Aorta (tissue), 5 donors: ENCODE measurements around the gene SP3. TPM values are rescaled to one million over a fixed set of nuclear protein-coding genes. Genes with fewer than 3 reads are reported as not detected.

ENCODE experiments used
- ATAC-seq: fragments of 200-7000 bp; cut with Tn5 transposase; one replicate; pipeline ENCODE4 v1.9.1; 2022; ENCODE audit warnings: moderate library complexity; ENCODE audit not compliant: low FRiP score
- DNase-seq, 2 donors: peaks; one replicate each; pipeline ENCODE4 v3.0.0-alpha.2; 2020
- H3K27ac ChIP-seq, 2 donors: one replicate each; pipeline ENCODE4 v1.5.1; 2013; ENCODE audit warnings: low read length in 2 of 2, mild to moderate bottlenecking in 2 of 2, moderate library complexity in 2 of 2, control low read depth in 1 of 2, inconsistent platforms in 1 of 2, low read depth in 1 of 2
- H3K27me3 ChIP-seq, 2 donors: one replicate each; pipeline ENCODE4 v1.6.1; 2013; ENCODE audit warnings: control low read depth in 1 of 2, low read length in 1 of 2, mild to moderate bottlenecking in 1 of 2, moderate library complexity in 1 of 2; ENCODE audit not compliant: insufficient read depth in 2 of 2, control insufficient read depth in 1 of 2
- H3K36me3 ChIP-seq, 2 donors: one replicate each; pipeline ENCODE4 v1.6.1; 2013; ENCODE audit warnings: control low read depth in 1 of 2, low read length in 1 of 2, mild to moderate bottlenecking in 1 of 2; ENCODE audit not compliant: insufficient read depth in 2 of 2, control insufficient read depth in 1 of 2
- H3K4me1 ChIP-seq, 2 donors: one replicate each; pipeline ENCODE4 v1.6.1; 2013; ENCODE audit warnings: low read length in 2 of 2, control low read depth in 1 of 2, mild to moderate bottlenecking in 1 of 2, moderate library complexity in 1 of 2; ENCODE audit not compliant: insufficient read depth in 2 of 2, control insufficient read depth in 1 of 2
- H3K4me3 ChIP-seq, 2 donors: one replicate each; pipeline ENCODE4 v1.5.1; 2013; ENCODE audit warnings: low read length in 2 of 2, control low read depth in 1 of 2, mild to moderate bottlenecking in 1 of 2
- H3K9me3 ChIP-seq: one replicate; pipeline ENCODE4 v1.6.1; 2013; ENCODE audit warnings: mild to moderate bottlenecking, low read length; ENCODE audit not compliant: control insufficient read depth
- WGBS, 2 donors: extraction: QIAGEN DNeasy Blood & Tissue Kit; methylation state at CpG; one replicate each; pipeline ENCODE4 v1.1.7; 2013; 5-methylcytosine and 5-hydroxymethylcytosine counted together
- intact Hi-C, 2 donors: fragments of 100-400 bp; cut with DNase I; formaldehyde crosslinking; loops; one replicate each; pipeline versions ENCODE4 v1.14.2 to v1.15.0; 2022
- polyA plus RNA-seq, 2 donors: library from polyadenylated mRNA; stranded (reverse); fragments of 200-250 nt; gene quantifications; one replicate each; pipeline ENCODE4 v1.2.3, GENCODE V29; 2013
- total RNA-seq, 2 donors: library from RNA; stranded (reverse); fragmentation: NEBNext Ultra II Directional; extraction: Animal tissue kit (Norgen Biotek cat#: 25700); gene quantifications; one replicate each; pipeline ENCODE4 v1.2.1, GENCODE V29; 2021
- donor health status: healthy with polysubstance abuse.
- donor health status: Bipolar disorder and iron deficiency.
- donor health status: DM: no; HTN: no; CAD: no.
- donor health status: DM: no; HTN: no; CAD: no.
- donor health status: DM: yes; HTN: yes; CAD: no.

Gene SP3
- total and polyA plus RNA-seq, 4 donors = 16.2 to 97.6 (median 52.2) TPM

GRCh38 chr2:173968551-173968950 is 3.4 kb upstream of the SP3 start:
- Histone ChIP-seq H3K36me3 (no peaks in the 10 kb centered on the region), H3K27me3 (no peaks in the 10 kb centered on the region), H3K27ac (no peak overlapping the region), H3K9me3 (no peaks in the 10 kb centered on the region), H3K4me3 (no peak overlapping the region), H3K4me1 (peaks cover 0 to 3% of the 10 kb centered on the region in 2 donors)
- WGBS, 2 donors = 71 to 76% methylated on average over 6 of the region's 6 CpGs
- DNase-seq (no peak), ATAC-seq (no peak)
- intact Hi-C loops = loop anchor here in 1 of 2 donors (5.0 kb wide), 1 partner anchor 116 kb away; no protein-coding TSS in a partner anchor

- DNase-seq (no peak), ATAC-seq (no peak)
- Histone ChIP-seq H3K9me3 (no peaks in the 10 kb centered on the region), H3K4me1 (peaks cover 0 to 3% of the 10 kb centered on the region in 2 donors), H3K27me3 (no peaks in the 10 kb centered on the region), H3K4me3 (peak overlapping the region; percentile 12 to 64), H3K36me3 (no peaks in the 10 kb centered on the region), H3K27ac (peak overlapping the region; percentile 62 to 69)
- 48 to 51% methylated on average over 8 of the region's 8 CpGs for WGBS, 2 donors
- intact Hi-C loops = loop anchor here (1.0 to 5.0 kb wide), 2 partner anchors 17 to 114 kb away; no protein-coding TSS in a partner anchor
Measured at GRCh38 chr2:173966274-173967098, 1.3 kb upstream of the SP3 start.

GRCh38 chr2:173964565-173965371 is 405 bp downstream of the SP3 start:
- H3K9me3 ChIP-seq = no peaks in the 10 kb centered on the region
- H3K4me1 ChIP-seq = no peaks in the 10 kb centered on the region
- H3K36me3 ChIP-seq = no peaks in the 10 kb centered on the region
- peak overlapping the region; percentile 100 for H3K4me3 ChIP-seq
- H3K27me3 ChIP-seq = no peaks in the 10 kb centered on the region
- peak; percentile 88 for ATAC-seq
- peak overlapping the region; percentile 98 to 99 for H3K27ac ChIP-seq
- intact Hi-C loops = loop anchor here in 1 of 2 donors (1.0 to 5.0 kb wide), 3 partner anchors 25 to 112 kb away; no protein-coding TSS in a partner anchor
- WGBS, 2 donors = 0 to 1% methylated on average over 53 to 75 of the region's 84 CpGs
- DNase-seq = peak; percentile 96

- Histone ChIP-seq H3K4me1 (no peaks in the 10 kb centered on the region), H3K27me3 (no peaks in the 10 kb centered on the region), H3K9me3 (no peaks in the 10 kb centered on the region), H3K36me3 (no peaks in the 10 kb centered on the region), H3K4me3 (peak overlapping the region; percentile 100), H3K27ac (peak overlapping the region; percentile 88 to 100)
- intact Hi-C loops = loop anchor here in 1 of 2 donors (1.0 kb wide), 1 partner anchor 75 kb away; no protein-coding TSS in a partner anchor
- ATAC-seq (peak; percentile 80), DNase-seq (peak; percentile 94 to 97)
- 1% methylated on average over 33 to 87 of the region's 87 CpGs for WGBS, 2 donors
Measured at GRCh38 chr2:173963817-173964564, 1.2 kb downstream of the SP3 start.

GRCh38 chr2:173963323-173963816 is 1.8 kb downstream of the SP3 start:
- Histone ChIP-seq H3K4me3 (peak overlapping the region; percentile 100), H3K9me3 (no peaks in the 10 kb centered on the region), H3K27ac (peak overlapping the region; percentile 88 to 100), H3K36me3 (no peaks in the 10 kb centered on the region), H3K4me1 (no peaks in the 10 kb centered on the region), H3K27me3 (no peaks in the 10 kb centered on the region)
- ATAC-seq = no peak
- intact Hi-C loops = no loop called here
- no peak for DNase-seq
- WGBS, 2 donors = 1% methylated on average over 39 to 44 of the region's 44 CpGs

GRCh38 chr2:173962583-173963110 is 2.5 kb downstream of the SP3 start:
- H3K9me3 ChIP-seq = no peaks in the 10 kb centered on the region
- H3K27ac ChIP-seq = peak overlapping the region in 1 of 2 donors; percentile 88
- intact Hi-C loops = no loop called here
- no peaks in the 10 kb centered on the region for H3K27me3 ChIP-seq
- no peaks in the 10 kb centered on the region for H3K4me1 ChIP-seq
- 6 to 10% methylated on average over 4 of the region's 4 CpGs for WGBS, 2 donors
- H3K4me3 ChIP-seq = peak overlapping the region; percentile 73 to 100
- H3K36me3 ChIP-seq = no peaks in the 10 kb centered on the region
- no peak for DNase-seq
- ATAC-seq = no peak

- Histone ChIP-seq H3K27ac (no peak overlapping the region), H3K36me3 (no peaks in the 10 kb centered on the region)
- WGBS, 2 donors = 48 to 66% methylated on average over 1 of the region's 1 CpG
Measured at GRCh38 chr2:173962031-173962430, 3.1 kb downstream of the SP3 start.

GRCh38 chr2:173961346-173961705 is 3.8 kb downstream of the SP3 start:
- Histone ChIP-seq H3K9me3 (no peaks in the 10 kb centered on the region), H3K36me3 (no peaks in the 10 kb centered on the region), H3K4me1 (peaks cover 0 to under 1% of the 10 kb centered on the region in 2 donors), H3K4me3 (peak overlapping the region in 1 of 2 donors; percentile 20), H3K27me3 (no peaks in the 10 kb centered on the region), H3K27ac (peak overlapping the region in 1 of 2 donors; percentile 57)
- DNase-seq (no peak), ATAC-seq (no peak)
- intact Hi-C loops = no loop called here
- WGBS, 2 donors = 92 to 97% methylated on average over 1 of the region's 1 CpG

More at GRCh38 chr2:173962031-173962430, 3.1 kb downstream of the SP3 start:
- DNase-seq (no peak), ATAC-seq (no peak)
- intact Hi-C loops = no loop called here
- no peaks in the 10 kb centered on the region for H3K9me3 ChIP-seq
- H3K4me1 ChIP-seq = no peaks in the 10 kb centered on the region
- no peak overlapping the region for H3K4me3 ChIP-seq
- H3K27me3 ChIP-seq = no peaks in the 10 kb centered on the region
